Right cardiac atrium (tissue), 5 donors: ENCODE data around the gene JAG2. TPM values are rescaled to one million over a fixed set of nuclear protein-coding genes. Genes with fewer than 3 reads are reported as not detected.
A peak's percentile ranks its signal among the peaks of the same experiment; 100 is the strongest.

Experiments
- ATAC-seq, 2 donors: fragments of 200-7000 bp; cut with Tn5 transposase; one replicate each; pipeline versions ENCODE4 v1.8.0 to v1.9.1; 2020; ENCODE audit warnings: moderate library complexity in 2 of 2, mild to moderate bottlenecking in 1 of 2
- DNase-seq, 3 donors: peaks; one replicate each; pipeline ENCODE4 v3.0.0-alpha.2; 2020
- H3K27ac ChIP-seq: one replicate; pipeline ENCODE4 v1.5.1; 2013; ENCODE audit warnings: mild to moderate bottlenecking, low read length, control low read depth, moderate library complexity
- H3K27me3 ChIP-seq: one replicate; pipeline ENCODE4 v1.6.1; 2013; ENCODE audit not compliant: control insufficient read depth, insufficient read depth
- H3K4me1 ChIP-seq: one replicate; pipeline ENCODE4 v1.6.1; 2013; ENCODE audit warnings: low read length; ENCODE audit not compliant: control insufficient read depth, insufficient read depth
- H3K4me3 ChIP-seq: one replicate; pipeline ENCODE4 v1.5.1; 2013; ENCODE audit warnings: low read length, control low read depth
- H3K9me3 ChIP-seq: one replicate; pipeline ENCODE4 v1.6.1; 2013; ENCODE audit warnings: low read length; ENCODE audit not compliant: control insufficient read depth
- WGBS: extraction: QIAGEN DNeasy Blood & Tissue Kit; methylation state at CpG from one replicate; pipeline ENCODE4 v1.1.7; 2013; 5-methylcytosine and 5-hydroxymethylcytosine counted together
- intact Hi-C, 4 donors: fragments of 100-400 bp; cut with DNase I; formaldehyde crosslinking; loops; one replicate each; pipeline versions ENCODE4 v1.11.0 to v1.14.0; 2022 to 2023
- polyA plus RNA-seq: library from polyadenylated mRNA; stranded (reverse); fragments of 200-250 nt; gene quantifications from one replicate; pipeline ENCODE4 v1.2.3, GENCODE V29; 2013
- total RNA-seq, 4 donors: library from RNA; stranded (reverse); fragmentation: NEBNext Ultra II Directional; extraction: Animal tissue kit (Norgen Biotek cat#: 25700); gene quantifications; one replicate each; pipeline ENCODE4 v1.2.1, GENCODE V29; 2021
- donor health status: healthy with polysubstance abuse.
- donor health status: DM: no; HTN: yes; CAD: no.
- donor health status: DM: no; HTN: no; CAD: no.
- donor health status: DM: no; HTN: yes; CAD: no; lungs with severe emphysema.
- donor health status: DM: yes; HTN: yes; CAD: no.

The JAG2 gene
- total and polyA plus RNA-seq, 5 donors = 16.5 to 21.3 (median 17.7) TPM

- Histone ChIP-seq H3K4me3 (no peak overlapping the region), H3K4me1 (peaks cover 3% of the 10 kb centered on the region), H3K9me3 (no peaks in the 10 kb centered on the region), H3K27ac (no peak overlapping the region), H3K27me3 (no peaks in the 10 kb centered on the region)
- 93% methylated on average over 13 of the region's 13 CpGs for WGBS
- DNase-seq (no peak), ATAC-seq (no peak)
- intact Hi-C loops = no loop called here
Measured at GRCh38 chr14:105173145-105173544, 4.6 kb upstream of the JAG2 start.

DNA sequence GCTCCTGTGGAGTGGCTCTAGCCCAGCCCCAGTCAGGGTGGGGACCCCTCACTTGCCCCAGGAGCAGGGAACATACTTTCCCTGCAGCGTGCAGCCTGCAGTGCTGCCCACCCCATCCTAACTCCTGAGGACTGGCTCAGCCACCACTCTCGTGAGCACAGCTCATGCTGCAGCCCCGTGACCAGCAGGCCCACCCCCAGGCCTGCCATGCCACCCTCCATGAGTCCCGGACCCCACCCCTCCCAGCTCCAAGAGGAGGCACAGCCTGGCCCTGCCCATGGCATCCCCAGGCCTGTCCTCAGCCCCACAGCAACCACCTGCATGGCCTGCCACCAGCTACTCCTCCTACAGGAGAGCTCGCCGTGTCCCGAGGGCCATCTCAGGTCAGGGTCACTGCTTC is 3.9 kb upstream of the JAG2 start:
- peaks cover 3% of the 10 kb centered on the region for H3K4me1 ChIP-seq
- no peak overlapping the region for H3K27ac ChIP-seq
- intact Hi-C loops = no loop called here
- DNase-seq (no peak), ATAC-seq (no peak)
- no peaks in the 10 kb centered on the region for H3K9me3 ChIP-seq
- WGBS = 65% methylated on average over 7 of the region's 7 CpGs
- H3K4me3 ChIP-seq = no peak overlapping the region
- H3K27me3 ChIP-seq = no peaks in the 10 kb centered on the region

GRCh38 chr14:105171004-105171673 is 2.6 kb upstream of the JAG2 start:
- ATAC-seq (peak; percentile 16 to 22), DNase-seq (no peak)
- H3K9me3 ChIP-seq = no peaks in the 10 kb centered on the region
- intact Hi-C loops = no loop called here
- H3K4me1 ChIP-seq = peaks cover 3% of the 10 kb centered on the region
- no peak overlapping the region for H3K27ac ChIP-seq
- 21% methylated on average over 19 of the region's 19 CpGs for WGBS
- H3K4me3 ChIP-seq = no peak overlapping the region
- H3K27me3 ChIP-seq = no peaks in the 10 kb centered on the region

DNA sequence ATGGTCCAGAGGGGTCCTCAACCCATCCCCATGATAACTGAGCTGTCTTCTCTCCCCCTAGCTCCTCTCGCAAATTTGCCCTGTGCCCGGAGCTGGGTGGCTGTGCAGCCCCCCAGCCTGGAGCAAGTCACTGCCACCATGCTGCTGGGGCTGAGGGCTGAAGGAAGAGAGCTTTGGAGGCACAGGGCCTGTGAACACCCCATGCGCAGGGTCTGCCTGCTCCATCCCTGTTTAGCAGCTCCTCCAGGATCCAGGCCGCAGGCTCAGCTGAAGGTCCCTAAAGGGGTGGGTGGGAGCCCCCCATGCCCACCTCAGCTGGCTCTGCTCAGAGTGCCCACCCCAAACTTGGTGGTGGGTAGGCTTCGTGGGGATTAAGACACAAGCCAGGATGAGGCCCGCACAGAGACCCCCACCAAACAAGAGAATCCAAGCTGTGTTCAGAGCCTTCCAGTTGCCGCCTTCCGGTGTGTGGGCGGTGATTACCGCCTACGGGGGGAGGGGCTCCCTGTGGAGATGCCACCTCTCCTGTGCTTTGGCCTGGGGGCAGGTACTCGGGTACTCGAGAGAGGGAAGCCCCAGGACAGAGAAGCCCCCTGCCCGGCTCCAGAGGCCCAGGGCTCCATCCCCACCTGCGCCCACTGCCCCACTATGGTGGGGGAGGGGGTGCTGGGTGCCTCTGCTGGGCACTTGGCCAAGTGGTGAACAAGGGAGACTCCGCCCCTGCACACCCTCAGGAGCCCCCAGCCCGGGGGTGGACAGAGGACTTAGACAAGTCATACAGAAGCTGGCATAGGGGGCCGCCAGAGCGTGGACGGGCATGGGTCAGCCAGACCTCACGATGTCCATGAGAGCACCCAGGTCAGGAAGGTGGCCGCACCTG is 1.4 kb upstream of the JAG2 start:
- no peak for DNase-seq
- ATAC-seq = no peak
- no peaks in the 10 kb centered on the region for H3K9me3 ChIP-seq
- intact Hi-C loops = loop anchor here in 1 of 4 donors (5.0 kb wide), 1 partner anchor 78 kb away; no protein-coding TSS in a partner anchor
- WGBS = 81% methylated on average over 22 of the region's 22 CpGs
- no peaks in the 10 kb centered on the region for H3K27me3 ChIP-seq
- H3K4me1 ChIP-seq = peaks cover 3% of the 10 kb centered on the region
- no peak overlapping the region for H3K27ac ChIP-seq
- H3K4me3 ChIP-seq = no peak overlapping the region

DNA sequence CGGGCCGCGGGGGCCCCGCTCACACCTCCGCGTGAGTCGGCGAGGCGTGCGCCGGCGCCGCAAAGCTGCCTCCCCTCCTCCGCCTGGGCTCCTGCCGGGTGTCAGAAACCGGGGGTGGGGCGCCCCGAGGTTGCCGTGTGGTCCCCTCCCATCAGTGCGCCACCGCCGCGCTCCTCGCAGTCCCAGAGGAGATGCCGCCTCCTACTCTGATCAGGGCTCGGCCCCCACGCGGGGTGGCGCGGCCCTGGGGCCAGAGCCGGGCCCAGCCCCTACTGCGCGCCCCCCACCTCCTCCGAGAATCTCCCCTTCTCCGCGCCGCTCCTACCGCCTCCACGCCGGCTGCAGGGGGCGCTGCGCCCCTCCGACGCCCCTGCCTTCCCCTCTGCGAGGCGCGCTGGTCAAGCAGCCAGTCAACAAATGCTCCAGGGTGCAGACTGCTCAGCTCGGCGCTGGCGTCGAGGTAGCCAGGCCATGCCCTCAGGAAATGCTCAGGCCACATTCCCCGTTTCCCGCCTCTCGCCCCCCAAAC is 467 bp upstream of the JAG2 start:
- WGBS = 10% methylated on average over 54 of the region's 54 CpGs
- H3K4me3 ChIP-seq = peak overlapping the region; percentile 67
- intact Hi-C loops = loop anchor here in 1 of 4 donors (5.0 kb wide), 1 partner anchor 77 kb away; no protein-coding TSS in a partner anchor

GRCh38 chr14:105168093-105168420 is 519 bp downstream of the JAG2 start:
- under 1% methylated on average over 43 of the region's 46 CpGs for WGBS
- H3K27me3 ChIP-seq = no peaks in the 10 kb centered on the region
- H3K27ac ChIP-seq = no peak overlapping the region
- H3K9me3 ChIP-seq = no peaks in the 10 kb centered on the region
- peaks cover 3% of the 10 kb centered on the region for H3K4me1 ChIP-seq
- ATAC-seq (no peak), DNase-seq (no peak)
- peak overlapping the region; percentile 67 for H3K4me3 ChIP-seq
- intact Hi-C loops = loop anchor here in 1 of 4 donors (5.0 kb wide), 1 partner anchor 76 kb away; no protein-coding TSS in a partner anchor

More for the DNA sequence above, 467 bp upstream of the JAG2 start:
- DNase-seq = no peak
- Histone ChIP-seq H3K27me3 (no peaks in the 10 kb centered on the region), H3K27ac (no peak overlapping the region), H3K9me3 (no peaks in the 10 kb centered on the region), H3K4me1 (peaks cover 3% of the 10 kb centered on the region)
- peak; percentile 22 to 23 for ATAC-seq

- no peaks in the 10 kb centered on the region for H3K27me3 ChIP-seq
- DNase-seq (no peak), ATAC-seq (no peak)
- 3% methylated on average over 115 of the region's 116 CpGs for WGBS
- H3K4me3 ChIP-seq = peak overlapping the region; percentile 67
- H3K4me1 ChIP-seq = peaks cover 3% of the 10 kb centered on the region
- H3K9me3 ChIP-seq = no peaks in the 10 kb centered on the region
- no peak overlapping the region for H3K27ac ChIP-seq
- intact Hi-C loops = loop anchor here in 1 of 4 donors (5.0 kb wide), 1 partner anchor 75 kb away; no protein-coding TSS in a partner anchor
Measured at GRCh38 chr14:105167303-105168092, 1.1 kb downstream of the JAG2 start.

GRCh38 chr14:105166571-105167302 is 1.8 kb downstream of the JAG2 start:
- H3K27ac ChIP-seq = no peak overlapping the region
- no peaks in the 10 kb centered on the region for H3K27me3 ChIP-seq
- no peak overlapping the region for H3K4me3 ChIP-seq
- peaks cover 3% of the 10 kb centered on the region for H3K4me1 ChIP-seq
- DNase-seq (no peak), ATAC-seq (no peak)
- intact Hi-C loops = loop anchor here in 1 of 4 donors (5.0 kb wide), 1 partner anchor 74 kb away; no protein-coding TSS in a partner anchor
- 59% methylated on average over 22 of the region's 22 CpGs for WGBS
- no peaks in the 10 kb centered on the region for H3K9me3 ChIP-seq

- Histone ChIP-seq H3K4me1 (peaks cover 3% of the 10 kb centered on the region), H3K27me3 (no peaks in the 10 kb centered on the region), H3K4me3 (no peak overlapping the region), H3K9me3 (no peaks in the 10 kb centered on the region), H3K27ac (no peak overlapping the region)
- ATAC-seq (no peak), DNase-seq (no peak)
- intact Hi-C loops = loop anchor here in 1 of 4 donors (5.0 kb wide), 1 partner anchor 74 kb away; no protein-coding TSS in a partner anchor
- 87% methylated on average over 32 of the region's 32 CpGs for WGBS
Measured at GRCh38 chr14:105165761-105166485, 2.7 kb downstream of the JAG2 start.
